PC-3 (cell line): ENCODE measurements around the gene IQGAP3.

ENCODE experiments used
- EZH2 ChIP-seq: fragments of 300-600 bp; sonication (generic); IDR thresholded peaks from one replicate; pipeline ENCODE4 v1.6.1; 2017; ENCODE audit warnings: antibody characterized with exemption, mild to moderate bottlenecking, low read length; ENCODE audit not compliant: unreplicated experiment
- TF ChIP-seq, protein P1 (sequence below): fragments of 300-600 bp; sonication (generic); conservative IDR thresholded peaks from 2 replicates; pipeline ENCODE4 v1.5.1; 2017; ENCODE audit warnings: antibody characterized with exemption, low read depth, mild to moderate bottlenecking, low read length

DNA sequence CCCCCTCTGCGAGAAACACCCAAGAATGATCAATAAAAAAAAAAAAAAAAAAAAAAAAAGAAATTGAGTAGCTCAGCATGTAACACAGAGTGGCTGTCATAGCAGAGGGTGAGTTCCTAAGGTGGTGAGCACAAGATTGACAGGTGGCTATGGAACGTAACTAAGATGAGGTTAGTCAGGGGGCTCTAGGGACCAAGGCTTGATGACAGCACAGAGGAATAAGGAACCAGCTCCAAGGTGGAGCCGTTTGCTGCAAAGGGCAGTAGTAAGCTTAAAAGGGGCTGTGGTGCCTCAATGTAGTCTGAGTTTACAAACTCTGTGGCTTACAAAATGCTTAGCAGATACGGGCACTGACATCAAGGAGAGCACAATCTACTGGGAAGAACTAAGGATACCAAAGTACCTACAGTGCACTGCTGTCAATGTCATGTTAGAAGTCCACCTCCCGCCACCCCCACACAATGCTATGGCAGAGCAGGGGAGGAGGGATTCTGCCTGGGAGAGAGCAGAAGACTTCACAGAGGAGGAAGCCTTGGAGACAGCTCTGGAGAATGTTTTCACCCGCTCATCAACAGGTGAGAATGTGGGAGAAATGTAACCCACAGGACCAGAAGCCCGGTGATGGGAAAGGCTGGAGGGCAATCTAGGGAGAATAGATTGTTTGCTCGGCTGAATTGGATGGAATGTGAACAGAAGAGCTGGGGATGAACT lies 13.1 kb downstream of the IQGAP3 start:
- TF ChIP-seq, protein P1, sequence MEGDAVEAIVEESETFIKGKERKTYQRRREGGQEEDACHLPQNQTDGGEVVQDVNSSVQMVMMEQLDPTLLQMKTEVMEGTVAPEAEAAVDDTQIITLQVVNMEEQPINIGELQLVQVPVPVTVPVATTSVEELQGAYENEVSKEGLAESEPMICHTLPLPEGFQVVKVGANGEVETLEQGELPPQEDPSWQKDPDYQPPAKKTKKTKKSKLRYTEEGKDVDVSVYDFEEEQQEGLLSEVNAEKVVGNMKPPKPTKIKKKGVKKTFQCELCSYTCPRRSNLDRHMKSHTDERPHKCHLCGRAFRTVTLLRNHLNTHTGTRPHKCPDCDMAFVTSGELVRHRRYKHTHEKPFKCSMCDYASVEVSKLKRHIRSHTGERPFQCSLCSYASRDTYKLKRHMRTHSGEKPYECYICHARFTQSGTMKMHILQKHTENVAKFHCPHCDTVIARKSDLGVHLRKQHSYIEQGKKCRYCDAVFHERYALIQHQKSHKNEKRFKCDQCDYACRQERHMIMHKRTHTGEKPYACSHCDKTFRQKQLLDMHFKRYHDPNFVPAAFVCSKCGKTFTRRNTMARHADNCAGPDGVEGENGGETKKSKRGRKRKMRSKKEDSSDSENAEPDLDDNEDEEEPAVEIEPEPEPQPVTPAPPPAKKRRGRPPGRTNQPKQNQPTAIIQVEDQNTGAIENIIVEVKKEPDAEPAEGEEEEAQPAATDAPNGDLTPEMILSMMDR, result no peak
- TF ChIP-seq EZH2, result no peak
